ENCODE data around the gene ATG9B. TPM values are rescaled to one million over a fixed set of nuclear protein-coding genes. Genes with fewer than 3 reads are reported as not detected.

The ATG9B gene
- total and polyA plus RNA-seq, 9 of the 15 experiments (the other 6 are each of a cell fraction or from before 2014, with no cell fraction given) = 0.29 to 8.0 (median 2.1) TPM

DNA sequence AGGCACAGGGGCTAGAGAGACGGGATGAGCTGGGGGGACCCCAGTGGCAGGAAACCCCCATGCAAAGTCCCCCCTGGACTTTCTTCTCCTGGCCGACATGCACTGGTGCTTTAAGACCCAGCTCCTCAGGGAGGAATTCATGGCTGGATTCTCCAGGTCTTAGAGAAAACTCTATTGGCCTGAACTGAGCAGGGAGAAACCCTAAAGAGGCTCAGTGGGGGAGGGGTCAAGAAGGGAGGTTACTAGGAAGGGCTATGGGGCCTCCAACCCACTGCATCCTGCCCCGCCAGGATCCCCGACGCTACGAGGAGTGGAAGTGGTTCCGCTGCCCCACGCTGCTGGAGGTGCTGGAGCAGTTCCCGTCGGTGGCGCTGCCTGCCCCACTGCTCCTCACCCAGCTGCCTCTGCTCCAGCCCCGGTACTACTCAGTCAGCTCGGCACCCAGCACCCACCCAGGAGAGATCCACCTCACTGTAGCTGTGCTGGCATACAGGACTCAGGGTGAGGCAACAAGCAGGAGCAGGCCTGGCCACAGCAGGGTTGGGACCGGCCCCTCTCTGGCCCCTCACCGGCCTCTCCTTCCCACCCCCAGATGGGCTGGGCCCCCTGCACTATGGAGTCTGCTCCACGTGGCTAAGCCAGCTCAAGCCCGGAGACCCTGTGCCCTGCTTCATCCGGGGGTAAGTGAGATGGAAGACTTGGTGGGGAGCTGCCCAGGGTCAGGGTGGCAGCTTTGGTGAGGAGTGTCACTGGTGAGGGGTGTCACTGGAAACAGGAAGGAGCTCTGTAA lies 13.8 kb downstream of the ATG9B start (continued):
- TF ChIP-seq SIN3A (IDR thresholded peaks at IDR 0.05; ENCODE audit: borderline replicate concordance in 2 of 2, control insufficient read depth in 1 of 2, low read depth in 2 of 2, low read length in 2 of 2) = peak in 1 of 2 experiments; percentile 82; a peak in 3 of 4 replicates
- peak; percentile 43 for TF ChIP-seq CHD2 (IDR thresholded peaks at IDR 0.05; ENCODE audit: low read depth, low read length)
- no peak for TF ChIP-seq MTF1 (CRISPR knock-in tag; IDR thresholded peaks at IDR 0.05; ENCODE audit: borderline replicate concordance)
- TF ChIP-seq, protein P1, sequence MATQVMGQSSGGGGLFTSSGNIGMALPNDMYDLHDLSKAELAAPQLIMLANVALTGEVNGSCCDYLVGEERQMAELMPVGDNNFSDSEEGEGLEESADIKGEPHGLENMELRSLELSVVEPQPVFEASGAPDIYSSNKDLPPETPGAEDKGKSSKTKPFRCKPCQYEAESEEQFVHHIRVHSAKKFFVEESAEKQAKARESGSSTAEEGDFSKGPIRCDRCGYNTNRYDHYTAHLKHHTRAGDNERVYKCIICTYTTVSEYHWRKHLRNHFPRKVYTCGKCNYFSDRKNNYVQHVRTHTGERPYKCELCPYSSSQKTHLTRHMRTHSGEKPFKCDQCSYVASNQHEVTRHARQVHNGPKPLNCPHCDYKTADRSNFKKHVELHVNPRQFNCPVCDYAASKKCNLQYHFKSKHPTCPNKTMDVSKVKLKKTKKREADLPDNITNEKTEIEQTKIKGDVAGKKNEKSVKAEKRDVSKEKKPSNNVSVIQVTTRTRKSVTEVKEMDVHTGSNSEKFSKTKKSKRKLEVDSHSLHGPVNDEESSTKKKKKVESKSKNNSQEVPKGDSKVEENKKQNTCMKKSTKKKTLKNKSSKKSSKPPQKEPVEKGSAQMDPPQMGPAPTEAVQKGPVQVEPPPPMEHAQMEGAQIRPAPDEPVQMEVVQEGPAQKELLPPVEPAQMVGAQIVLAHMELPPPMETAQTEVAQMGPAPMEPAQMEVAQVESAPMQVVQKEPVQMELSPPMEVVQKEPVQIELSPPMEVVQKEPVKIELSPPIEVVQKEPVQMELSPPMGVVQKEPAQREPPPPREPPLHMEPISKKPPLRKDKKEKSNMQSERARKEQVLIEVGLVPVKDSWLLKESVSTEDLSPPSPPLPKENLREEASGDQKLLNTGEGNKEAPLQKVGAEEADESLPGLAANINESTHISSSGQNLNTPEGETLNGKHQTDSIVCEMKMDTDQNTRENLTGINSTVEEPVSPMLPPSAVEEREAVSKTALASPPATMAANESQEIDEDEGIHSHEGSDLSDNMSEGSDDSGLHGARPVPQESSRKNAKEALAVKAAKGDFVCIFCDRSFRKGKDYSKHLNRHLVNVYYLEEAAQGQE (IDR thresholded peaks at IDR 0.05; ENCODE audit: borderline replicate concordance) = no peak
- TF ChIP-seq, protein P1 (CRISPR knock-in tag; IDR thresholded peaks at IDR 0.05; ENCODE audit: low read depth) = peak; percentile 67; the same call in 1 of the 2 replicates
- TF ChIP-seq SMAD4 (CRISPR knock-in tag; conservative IDR thresholded peaks at IDR 0.05) = peak; percentile 77; the same call in 1 of the 2 replicates
- no peak for TF ChIP-seq KDM5B (IDR thresholded peaks at IDR 0.05; ENCODE audit: insufficient replicate concordance, low read depth, low read length)
- peak; percentile 80; the same call in 1 of the 2 replicates for TF ChIP-seq OTX1 (CRISPR knock-in tag; IDR thresholded peaks at IDR 0.05)
- TF ChIP-seq MYNN (IDR thresholded peaks at IDR 0.05) = peak; percentile 17; the same call in 1 of the 2 replicates
- TF ChIP-seq MYNN (CRISPR knock-in tag; IDR thresholded peaks at IDR 0.05) = no peak
- peak; percentile 38 for TF ChIP-seq PHF20 (IDR thresholded peaks at IDR 0.05; ENCODE audit: partially characterized antibody)
- TF ChIP-seq, protein P2, sequence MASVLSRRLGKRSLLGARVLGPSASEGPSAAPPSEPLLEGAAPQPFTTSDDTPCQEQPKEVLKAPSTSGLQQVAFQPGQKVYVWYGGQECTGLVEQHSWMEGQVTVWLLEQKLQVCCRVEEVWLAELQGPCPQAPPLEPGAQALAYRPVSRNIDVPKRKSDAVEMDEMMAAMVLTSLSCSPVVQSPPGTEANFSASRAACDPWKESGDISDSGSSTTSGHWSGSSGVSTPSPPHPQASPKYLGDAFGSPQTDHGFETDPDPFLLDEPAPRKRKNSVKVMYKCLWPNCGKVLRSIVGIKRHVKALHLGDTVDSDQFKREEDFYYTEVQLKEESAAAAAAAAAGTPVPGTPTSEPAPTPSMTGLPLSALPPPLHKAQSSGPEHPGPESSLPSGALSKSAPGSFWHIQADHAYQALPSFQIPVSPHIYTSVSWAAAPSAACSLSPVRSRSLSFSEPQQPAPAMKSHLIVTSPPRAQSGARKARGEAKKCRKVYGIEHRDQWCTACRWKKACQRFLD (CRISPR knock-in tag; IDR thresholded peaks at IDR 0.05) = peak; percentile 85; the same call in 1 of the 2 replicates
- no peak for TF ChIP-seq SMAD1 (IDR thresholded peaks at IDR 0.05; ENCODE audit: low read depth, low read length, partially characterized antibody)
- peak; percentile 63 for TF ChIP-seq DPF2 (IDR thresholded peaks at IDR 0.05)
- TF ChIP-seq ZNF717 (CRISPR knock-in tag; IDR thresholded peaks at IDR 0.05) = peak; percentile 89; the same call in 1 of the 2 replicates
- TF ChIP-seq, protein P3, sequence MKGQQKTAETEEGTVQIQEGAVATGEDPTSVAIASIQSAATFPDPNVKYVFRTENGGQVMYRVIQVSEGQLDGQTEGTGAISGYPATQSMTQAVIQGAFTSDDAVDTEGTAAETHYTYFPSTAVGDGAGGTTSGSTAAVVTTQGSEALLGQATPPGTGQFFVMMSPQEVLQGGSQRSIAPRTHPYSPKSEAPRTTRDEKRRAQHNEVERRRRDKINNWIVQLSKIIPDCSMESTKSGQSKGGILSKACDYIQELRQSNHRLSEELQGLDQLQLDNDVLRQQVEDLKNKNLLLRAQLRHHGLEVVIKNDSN (CRISPR knock-in tag; IDR thresholded peaks at IDR 0.05) = peak; percentile 55
- peak; percentile 53; the same call in 1 of the 2 replicates for TF ChIP-seq MXI1 (IDR thresholded peaks at IDR 0.05; ENCODE audit: low read depth, low read length)
